ENCODE measurements around the gene MCU.

DNA sequence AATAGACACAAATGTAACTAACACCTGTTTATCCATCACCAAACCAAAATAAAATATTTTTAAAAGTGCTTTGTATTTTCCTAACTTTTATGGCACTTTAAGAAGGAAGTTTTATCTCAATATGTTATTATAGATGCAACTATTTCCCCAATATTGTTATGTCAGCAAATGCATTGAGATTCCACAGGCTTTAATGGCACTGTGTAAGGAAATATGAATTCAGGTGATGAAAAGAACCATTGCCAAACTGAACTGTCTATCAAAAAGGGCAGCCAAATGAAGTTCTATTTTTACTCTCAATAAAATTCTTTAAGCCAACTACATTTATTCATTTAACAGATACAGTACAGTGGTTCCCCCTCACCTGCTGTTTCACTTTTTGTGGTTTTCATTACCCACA lies 134.4 kb downstream of the MCU start:
- TF ChIP-seq, protein P1, sequence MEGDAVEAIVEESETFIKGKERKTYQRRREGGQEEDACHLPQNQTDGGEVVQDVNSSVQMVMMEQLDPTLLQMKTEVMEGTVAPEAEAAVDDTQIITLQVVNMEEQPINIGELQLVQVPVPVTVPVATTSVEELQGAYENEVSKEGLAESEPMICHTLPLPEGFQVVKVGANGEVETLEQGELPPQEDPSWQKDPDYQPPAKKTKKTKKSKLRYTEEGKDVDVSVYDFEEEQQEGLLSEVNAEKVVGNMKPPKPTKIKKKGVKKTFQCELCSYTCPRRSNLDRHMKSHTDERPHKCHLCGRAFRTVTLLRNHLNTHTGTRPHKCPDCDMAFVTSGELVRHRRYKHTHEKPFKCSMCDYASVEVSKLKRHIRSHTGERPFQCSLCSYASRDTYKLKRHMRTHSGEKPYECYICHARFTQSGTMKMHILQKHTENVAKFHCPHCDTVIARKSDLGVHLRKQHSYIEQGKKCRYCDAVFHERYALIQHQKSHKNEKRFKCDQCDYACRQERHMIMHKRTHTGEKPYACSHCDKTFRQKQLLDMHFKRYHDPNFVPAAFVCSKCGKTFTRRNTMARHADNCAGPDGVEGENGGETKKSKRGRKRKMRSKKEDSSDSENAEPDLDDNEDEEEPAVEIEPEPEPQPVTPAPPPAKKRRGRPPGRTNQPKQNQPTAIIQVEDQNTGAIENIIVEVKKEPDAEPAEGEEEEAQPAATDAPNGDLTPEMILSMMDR (optimal IDR thresholded peaks at IDR 0.05 in 1 of 3, IDR thresholded peaks at IDR 0.05 in 1 of 3, conservative IDR thresholded peaks at IDR 0.05 in 1 of 3; ENCODE audit: extremely low read depth in 1 of 3, insufficient read depth in 2 of 3, low read length in 3 of 3), result no peak
- no peak for TF ChIP-seq EZH2 (IDR thresholded peaks at IDR 0.05; ENCODE audit: low read length)

Measured in keratinocyte (primary cell).